NCI-H345 (cell line): ENCODE results near the gene PANK2.
A peak's percentile ranks its signal among the peaks of the same experiment; 100 is the strongest.
"Not testable (repeated sequence)": the region's sequence is repeated elsewhere in the genome, so short reads cannot be mapped to it uniquely, and the experiment has no call there.

Source experiments
- DNase-seq: peaks from one replicate; lab custom pipeline; 2025; lab: John Stamatoyannopoulos, UW

Gene PANK2

DNA sequence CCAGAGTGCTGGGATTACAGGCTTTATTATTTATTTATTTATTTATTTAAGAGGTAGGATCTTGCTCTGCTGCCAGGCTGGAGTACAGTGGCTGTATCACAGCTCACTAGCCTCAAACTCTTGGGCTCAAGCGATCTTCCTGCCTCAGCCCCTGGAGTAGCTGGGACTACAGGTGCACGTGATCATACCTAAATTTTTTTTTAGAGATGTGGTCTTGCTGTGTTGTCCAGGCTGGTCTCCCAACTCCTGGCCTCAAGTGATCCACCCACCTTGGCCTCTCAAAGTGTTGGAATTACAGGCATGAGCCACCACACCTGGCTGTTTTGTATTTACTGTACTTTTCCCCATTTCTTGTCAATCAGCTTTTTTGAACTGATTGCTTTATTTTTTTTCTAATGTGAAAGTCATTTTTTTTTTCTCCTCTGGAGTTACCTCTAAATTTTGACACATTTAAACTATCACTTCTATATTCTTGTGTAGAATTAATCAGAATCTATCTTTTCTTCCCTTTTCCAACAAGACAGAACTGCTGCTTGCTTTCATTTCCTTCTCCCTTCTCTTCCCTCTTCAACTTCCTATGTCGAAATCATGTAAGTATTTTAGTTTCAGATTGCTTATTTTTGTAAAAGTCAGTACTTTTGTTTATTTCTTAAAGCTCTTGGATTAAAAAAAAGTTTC, 12.0 kb downstream of the PANK2 start:
- DNase-seq = no peak

DNA sequence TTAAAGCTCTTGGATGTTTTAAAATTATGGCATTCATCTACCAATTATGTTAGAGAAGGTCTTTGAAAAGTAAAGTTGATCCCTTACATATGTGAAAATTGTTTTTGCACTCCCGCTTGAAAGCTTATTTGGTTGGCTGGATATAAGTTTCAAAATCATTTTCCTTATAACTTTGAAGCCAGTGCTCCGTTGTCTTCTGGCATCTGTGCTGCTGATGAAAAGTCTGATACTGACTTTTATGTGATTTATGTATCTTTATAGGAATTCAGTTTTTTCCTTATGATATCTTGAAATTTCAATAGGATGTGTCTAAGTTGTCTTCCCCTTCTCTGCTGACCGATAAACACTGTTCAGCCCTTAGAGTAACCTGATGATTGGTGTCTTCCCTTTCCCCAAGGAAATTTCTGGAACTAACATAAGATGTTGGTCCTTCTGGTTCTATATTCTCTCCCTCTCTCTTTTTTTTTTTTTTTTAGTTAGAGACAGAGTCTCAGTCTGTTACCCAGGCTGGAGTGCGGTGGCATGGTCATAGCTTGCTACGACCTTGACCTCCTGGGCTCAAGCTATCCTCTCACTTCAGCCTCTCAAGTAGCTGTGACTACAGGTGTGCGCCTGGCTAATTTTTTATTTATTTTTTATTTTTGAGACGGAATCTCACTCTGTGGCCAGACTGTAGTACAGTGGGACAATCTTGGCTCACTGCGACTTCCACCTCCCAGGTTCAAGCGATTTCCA, 12.7 kb downstream of the PANK2 start:
- no peak for DNase-seq

DNA sequence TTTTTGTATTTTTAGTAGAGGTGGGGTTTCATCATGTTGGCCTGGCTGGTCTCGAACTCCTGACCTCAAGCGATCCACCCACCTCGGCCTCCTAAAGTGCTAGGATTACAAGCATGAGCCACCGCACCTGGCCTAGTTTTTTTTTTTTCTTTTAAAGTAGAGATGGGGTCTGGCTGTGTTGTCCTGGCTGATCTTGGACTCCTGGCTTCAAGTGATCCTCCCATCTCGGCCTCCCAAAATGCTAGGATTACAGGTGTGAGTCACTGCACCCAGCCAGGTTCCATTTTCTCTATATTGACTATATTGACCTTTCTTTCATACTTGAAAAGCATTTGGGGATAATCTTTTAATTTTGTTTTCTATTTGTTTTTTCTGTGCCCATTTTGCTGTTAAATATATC, 13.3 kb downstream of the PANK2 start:
- DNase-seq = no peak

DNA sequence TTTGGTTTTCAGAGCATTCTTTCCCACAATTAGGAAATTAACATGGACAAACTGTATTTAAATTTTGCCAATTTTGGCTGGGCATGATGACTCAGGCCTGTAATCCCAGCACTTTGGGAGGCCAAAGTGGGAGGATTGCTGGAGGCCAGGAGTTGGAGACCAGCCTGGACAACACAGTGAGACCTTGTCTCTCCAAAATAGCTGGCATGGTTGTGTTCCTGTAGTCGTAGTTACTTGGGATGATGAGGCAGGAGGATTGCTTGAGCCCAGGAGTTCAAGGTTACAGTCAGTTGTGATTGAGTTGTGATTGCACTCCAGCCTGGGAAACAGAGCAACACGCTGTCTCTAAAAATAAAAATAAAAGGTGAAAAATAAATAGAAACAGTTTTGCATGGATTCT, 15.0 kb downstream of the PANK2 start:
- DNase-seq = no peak

DNA sequence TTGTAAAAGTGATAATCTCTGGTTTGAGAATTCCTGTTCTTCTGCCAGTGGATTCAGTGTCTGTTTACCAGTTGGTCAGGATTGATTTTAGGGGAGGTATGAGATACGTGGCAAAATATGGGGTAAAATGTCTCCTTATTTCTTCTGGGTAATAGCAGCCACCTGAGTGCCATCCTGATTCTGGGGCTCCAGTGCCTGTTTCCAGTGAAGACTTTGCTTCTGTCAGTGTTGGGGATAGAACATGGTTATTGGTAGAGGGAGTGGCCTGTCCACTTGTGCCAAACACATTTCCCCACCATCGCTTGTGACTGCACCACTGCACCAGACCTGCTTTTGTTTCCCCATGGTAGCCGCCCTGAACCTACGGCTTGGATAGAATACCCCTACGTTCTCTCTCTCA, 15.7 kb downstream of the PANK2 start:
- DNase-seq = no peak

DNA sequence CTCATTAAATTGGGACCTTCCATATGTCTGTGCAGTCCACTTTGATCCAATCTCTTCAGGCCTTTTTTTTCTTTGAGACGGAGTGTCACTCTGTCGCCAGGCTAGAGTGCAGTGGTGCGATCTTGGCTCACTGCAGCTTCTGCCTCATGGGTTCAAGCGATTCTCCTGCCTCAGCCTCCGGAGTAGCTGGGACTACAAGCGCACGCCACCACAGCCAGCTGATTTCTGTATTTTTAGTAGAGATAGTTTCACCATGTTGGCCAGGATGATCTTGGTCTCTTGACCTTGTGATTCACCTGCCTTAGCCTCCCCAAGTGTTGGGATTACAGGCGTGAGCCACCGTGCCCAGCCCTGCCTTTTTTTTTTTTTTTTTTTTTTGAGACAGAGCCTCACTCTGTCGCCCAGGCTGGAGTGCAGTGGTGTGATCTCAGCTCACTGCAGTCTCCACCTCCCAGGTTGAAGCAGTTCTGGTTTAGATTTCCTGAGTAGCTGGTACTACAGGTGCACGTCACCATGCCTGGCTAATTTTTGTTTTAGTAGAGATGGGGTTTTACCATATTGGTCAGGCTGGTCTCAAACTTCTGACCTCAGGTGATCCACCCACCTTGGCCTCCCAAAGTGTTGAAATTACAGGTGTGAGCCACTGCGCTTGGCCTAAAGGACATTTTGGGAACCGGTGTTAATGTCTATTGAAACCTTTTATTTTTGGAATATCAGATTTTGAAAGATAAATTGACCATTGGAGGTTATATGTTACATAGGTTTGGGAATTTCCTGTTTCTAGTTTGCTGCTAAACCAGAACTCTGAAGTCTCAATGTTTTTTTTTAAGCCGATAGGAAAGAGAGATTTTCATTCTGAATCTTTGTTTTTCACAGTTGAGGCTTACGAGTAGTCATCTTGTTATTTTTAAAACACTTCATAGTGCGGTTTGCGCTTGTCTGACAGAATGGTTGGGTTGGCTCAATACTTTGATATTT, 17.8 kb downstream of the PANK2 start:
- not testable (repeated sequence) for DNase-seq

DNA sequence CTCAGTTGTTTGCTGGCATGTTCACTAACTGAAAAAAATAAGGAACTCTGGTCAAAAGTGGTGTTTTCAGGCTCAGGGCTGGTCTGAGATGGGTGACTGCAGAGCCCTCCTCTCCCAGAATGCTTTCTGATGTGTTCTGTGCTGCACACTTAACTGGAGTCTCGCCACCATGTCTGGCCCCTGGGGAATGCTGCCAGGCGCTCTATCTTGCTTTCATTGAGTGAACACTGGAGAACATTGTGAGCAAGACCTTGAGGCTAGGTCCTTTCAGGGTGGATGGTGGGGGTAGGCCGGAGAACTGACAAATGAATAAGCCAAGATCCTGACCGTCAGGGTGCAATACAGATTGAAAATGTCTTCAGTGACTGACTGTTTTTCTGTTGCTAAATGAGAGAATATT, 19.5 kb downstream of the PANK2 start:
- DNase-seq = no peak

DNA sequence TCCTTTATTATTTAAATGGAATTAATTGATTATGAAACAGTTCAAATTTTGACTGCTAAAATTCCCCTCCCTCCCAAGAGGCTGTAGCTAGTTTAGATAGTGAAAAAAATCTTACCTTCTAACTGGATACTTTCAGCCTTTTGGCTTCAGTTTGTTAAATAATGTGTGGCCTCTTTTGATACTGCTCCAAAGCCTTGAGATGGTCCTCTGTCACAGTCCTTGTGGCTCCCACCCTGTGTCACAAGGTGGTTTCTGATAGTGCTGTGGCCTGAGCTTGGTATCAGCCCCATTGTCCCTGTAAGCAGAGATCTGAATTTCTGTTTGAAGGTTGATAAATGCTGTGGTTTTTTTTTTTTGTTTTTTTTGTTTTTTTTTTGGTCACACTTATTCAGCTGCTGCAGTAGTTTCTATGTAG, 20.8 kb downstream of the PANK2 start:
- DNase-seq = no peak

DNA sequence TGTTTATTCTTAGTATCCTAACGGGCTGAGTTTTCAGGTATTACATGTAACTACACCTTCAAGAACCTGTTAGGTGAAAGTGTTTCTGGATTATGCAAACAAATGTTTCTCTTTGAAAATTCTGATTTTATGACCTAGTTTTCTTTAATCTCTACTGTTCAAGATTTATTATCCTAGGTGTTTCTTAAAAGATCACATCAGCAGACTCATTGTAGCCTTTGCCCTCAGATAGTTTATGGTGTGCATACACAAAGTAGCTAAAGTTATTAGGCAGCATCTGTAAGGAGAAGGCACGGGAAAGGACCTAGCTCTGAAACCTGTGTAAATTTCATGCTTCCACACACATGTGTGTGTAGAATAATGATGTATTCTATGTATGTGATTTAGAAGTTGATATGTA, 21.7 kb downstream of the PANK2 start:
- DNase-seq = no peak

DNA sequence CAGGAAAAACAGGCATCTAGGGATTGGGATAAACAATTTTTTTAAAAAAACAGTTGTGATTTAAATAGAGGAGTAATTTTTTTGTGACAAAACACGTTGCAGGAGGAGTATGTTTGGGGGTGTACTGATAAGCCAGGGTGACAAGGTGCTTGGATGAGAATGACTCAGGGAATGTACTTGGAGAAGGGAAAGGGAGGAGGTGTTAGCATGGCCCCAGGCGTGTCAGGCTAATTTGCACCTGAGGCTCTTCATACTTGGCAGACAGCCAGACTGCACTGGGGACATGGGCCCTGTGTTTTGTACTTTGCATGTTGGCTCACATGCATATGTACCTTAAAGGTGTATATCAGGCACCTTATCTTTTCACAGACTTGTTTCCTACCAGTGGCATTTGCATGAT, 22.8 kb downstream of the PANK2 start:
- peak; percentile 96 for DNase-seq

DNA sequence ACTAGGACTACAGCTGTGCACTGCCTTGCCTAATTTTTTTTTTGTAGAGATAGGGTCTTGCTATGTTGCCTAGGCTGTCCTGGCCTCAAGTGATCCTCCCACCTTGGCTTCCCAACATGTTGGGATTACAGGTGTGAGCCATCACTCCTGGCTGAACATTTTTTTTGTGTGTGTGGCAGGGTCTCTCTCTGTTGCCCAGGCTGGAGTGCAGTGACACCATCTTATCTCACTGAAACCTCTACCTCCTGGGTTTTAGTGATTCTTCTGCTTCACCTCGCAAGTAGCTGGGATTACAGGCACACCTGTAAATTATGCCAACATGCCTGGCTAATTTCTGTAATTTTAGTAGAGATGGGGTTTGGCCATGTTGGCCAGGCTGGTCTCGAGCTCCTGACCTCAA, 25.3 kb downstream of the PANK2 start:
- no peak for DNase-seq

DNA sequence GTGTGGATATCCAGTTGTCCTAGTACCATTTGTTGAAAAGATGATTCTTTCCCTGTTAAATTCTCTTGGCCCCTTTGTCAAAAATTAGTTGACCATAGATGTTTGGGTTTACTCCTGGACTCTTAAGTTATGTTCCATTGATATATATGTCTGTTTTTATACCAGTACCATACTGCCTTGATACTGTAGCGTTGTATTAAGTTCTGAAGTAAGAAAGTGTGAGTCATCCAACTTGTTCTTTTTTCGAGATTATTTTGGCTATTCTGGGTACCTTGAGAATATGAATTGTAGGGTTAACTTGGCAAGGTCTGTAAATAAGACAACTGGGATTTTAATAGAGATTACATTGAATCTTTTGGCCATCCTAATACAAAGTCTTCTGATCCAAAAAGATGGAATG, 26.5 kb downstream of the PANK2 start:
- no peak for DNase-seq

DNA sequence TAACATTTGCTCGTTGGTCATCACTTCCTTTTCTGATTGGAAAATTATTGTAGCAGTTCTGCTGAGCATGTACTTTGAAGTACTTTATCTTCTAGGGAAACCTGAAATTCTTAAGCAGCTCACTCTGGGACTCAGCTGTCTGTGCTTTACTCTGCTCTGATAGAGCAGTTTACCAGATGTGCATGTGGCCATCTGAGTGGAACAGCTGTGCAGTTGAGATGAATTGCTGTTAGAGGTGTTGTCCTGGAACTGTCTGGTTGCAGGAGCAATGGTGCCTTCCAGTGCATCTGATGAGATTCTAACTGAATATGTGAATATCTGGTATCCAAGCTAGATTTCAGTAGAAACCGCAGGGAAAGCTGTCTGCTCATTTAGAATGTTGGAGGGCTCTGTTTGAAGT, 27.2 kb downstream of the PANK2 start:
- no peak for DNase-seq

DNA sequence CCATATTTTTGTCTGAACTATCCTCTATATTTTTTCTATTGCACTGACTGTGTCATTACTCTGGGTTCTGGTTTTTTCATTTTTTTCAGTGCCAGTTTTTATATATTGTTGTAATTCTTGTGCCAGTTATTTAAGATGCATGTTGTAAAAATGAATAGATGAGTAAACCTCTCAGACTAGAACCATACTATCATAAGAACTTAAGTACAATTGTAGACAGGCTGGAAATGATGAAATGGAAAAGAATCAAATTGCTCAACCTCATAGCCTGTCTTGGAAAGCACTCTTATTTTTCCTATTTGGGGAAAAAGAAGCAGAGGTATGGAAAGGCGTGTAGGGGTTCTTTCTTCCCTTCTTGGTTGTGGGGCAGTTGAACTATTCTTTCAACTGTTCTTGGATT, 30.2 kb downstream of the PANK2 start:
- no peak for DNase-seq

DNA sequence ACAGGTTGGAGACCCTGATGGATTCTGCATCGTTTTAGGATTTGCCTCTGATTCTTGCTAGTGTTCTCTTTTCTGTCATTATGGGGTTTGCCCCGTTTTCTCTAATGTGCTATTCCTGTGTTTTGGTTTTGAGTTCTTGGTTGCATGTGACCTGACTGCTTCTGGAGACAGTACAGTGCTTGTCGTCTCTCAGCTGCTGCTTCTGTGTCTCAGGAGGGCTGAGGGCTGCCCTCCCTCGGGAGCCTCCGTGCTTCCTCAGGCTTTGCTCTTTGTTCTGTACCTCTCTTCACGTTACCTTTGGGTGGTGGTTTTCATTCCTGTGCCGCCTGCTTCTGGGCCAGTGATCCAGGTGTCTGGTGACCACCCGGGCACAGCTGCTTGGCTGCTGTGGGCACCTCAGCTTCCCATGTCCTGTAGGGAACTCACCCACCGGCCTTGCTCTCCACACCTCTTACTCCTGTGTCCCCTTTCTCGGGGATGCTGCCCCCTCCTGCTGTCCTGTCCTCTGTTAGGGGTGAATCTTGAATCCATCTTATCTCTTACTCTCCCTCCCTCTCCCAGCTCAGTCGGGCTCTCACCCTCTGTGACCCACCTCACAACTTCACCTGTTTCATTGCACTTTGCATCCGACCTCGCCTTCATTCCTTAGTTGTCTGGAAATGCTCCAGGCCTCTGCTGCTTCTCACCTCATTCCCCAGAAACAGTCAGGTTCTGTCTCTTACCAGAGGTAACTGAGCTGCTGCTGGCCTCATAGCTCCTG, 33.2 kb downstream of the PANK2 start:
- DNase-seq = no peak

DNA sequence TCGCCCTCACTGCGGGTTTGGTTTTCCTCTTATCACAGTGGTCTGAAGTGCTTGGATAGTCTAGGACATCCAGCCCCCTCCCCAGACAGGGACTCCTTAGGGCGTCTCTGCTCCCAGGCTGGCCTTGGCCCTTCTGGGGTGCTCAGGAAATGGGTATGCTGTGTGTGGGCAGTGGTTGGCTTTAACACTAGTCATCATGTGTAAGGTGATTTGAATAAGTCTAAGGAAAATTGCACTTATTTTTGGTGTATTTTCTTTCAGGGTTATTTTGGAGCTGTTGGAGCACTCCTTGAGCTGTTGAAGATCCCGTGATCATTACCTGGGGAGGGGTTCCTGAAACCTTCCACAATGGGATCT, 33.8 kb downstream of the PANK2 start:
- no peak for DNase-seq

DNA sequence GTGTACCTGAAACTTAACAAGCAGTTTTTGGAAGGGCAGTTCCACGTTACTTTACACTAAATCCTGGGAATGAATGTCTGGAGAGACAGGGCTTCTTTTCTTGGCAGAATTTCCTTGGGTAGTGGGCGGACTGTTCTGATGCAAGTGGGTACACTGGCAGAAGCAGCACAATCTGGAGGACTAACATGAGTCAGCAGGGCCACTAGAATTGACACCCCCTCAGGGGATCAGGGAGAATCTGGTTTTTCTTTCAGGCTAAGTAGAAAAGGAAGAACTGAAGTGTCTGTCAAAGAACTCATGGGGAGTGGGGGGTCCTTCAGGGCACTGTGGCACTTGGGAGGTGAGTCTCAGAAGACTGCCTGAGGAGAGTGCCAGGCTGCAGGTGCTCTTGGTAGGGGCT, 34.6 kb downstream of the PANK2 start:
- no peak for DNase-seq

DNA sequence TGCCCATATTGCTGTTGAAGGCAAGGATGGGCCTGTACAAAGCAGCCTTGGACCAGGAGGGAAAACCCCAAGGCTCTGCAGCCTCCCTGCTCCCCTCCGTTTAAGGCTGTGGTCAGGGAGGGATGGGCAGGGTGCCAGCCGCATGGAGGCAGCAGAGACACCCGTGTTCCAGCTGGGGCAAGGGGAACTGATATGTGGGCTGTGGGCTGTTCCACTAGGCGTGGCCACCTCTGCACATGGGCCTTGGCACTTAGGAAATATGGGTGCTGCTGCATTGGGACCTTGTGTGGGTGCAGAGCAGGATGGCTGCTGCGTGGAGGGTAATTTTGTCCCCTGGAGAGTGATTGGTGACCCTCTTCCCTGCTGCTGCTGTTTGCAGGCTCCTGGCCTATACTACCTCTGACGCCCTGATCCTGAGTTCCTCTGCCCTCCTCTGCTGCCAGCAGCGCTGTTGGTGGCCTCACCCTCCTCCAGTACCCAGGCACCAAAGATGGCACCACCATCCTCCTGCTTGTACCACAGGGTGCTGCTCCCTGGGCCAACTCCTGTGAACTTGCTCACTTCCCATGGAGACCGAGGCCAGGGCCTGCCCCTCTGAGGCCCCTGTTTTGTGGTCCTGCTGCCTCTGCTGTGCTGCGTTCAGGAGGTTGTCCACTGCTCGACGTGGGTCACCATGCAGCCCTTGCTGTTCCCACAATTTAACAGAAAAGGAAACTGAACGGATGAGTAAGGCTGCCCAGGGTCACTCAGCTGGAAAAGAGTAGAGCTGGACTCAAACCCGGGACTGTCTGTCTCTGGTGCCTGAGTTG, 35.3 kb downstream of the PANK2 start:
- no peak for DNase-seq

DNA sequence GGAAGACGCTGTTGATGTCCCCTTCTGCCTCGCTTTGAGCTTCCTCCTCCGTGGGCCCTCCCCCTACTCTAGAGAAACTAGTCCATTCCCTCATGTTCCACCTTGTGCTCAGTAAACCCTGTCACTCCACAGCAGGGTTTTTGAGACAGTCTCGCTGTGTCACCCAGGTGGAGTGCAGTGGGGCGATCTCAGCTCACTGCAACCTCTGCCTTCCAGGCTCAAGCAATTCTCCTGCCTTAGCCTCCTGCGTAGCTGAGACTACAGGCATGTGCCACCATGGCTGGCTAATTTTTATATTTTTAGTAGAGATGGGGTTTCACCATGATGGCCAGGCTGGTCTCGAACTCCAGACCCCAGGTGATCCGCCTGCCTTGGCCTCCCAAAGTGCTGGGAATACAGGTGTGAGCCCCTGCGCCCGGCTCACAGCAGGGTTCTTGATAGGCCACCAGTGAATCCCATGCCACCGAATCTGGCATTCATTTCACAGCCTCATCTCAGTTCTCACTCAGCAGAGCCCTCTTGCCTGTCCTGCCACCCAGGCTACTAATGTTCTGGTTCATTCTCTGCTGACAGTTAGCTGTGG, 36.0 kb downstream of the PANK2 start:
- DNase-seq = no peak

DNA sequence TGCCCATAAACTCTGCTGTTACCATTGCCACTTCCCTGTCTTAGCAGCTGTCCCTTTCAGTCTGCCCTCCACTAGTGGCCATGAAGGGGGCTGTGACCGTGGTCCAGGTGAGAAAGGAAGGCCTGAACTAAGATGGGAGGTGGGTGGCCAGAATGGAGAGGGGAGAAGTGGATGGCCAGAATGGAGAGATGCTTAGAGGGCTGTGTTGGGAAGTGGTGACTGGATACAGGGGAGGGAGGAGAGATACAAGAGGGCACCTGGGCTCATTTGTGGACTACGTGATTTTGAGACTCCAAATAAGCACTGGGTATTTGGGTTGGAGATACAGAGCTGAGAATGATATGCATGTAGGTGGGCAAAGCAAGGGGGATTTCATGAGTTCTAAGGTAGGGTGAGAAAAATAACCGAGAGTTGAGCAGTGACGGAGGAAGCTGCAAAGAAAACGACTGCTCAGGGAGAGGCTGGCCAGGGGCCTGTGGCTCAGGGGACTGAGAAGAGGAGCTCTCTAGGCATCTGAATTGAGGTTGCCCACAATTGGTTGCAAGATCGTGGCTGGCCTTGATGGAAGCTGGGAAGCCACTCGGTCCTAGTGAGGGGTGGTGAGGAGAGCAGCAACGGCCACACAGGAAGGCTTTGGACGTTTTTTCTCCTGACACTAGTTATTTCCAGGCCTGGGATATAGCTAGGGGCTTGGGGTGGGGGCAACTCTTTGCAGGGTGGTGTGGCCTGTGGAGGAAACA, 36.9 kb downstream of the PANK2 start:
- no peak for DNase-seq
